ENCODE results near the gene TMEM145.

GRCh38 chr19:42351079-42351735 is 38.1 kb downstream of the TMEM145 start:
- no peak for TF ChIP-seq CTCF (IDR thresholded peaks at IDR 0.05; ENCODE audit: low read length)
- TF ChIP-seq EZH2 (optimal IDR thresholded peaks at IDR 0.05; ENCODE audit: low read depth, low read length) = no peak
- no peak for TF ChIP-seq EZH2phosphoT487 (IDR thresholded peaks at IDR 0.05; ENCODE audit: low read length)

All from MM.1S (cell line).